Measurements from ENCODE around the gene ALX4. TPM values are rescaled to one million over a fixed set of nuclear protein-coding genes. Genes with fewer than 3 reads are reported as not detected.

Gene ALX4
- total and polyA plus RNA-seq, 9 of the 15 experiments (the other 6 are each of a cell fraction or from before 2014, with no cell fraction given): 0.07 to 1.2 (median 0.33) TPM

GRCh38 chr11:44269369-44270351 lies 40.3 kb downstream of the ALX4 start (continued):
- TF ChIP-seq PPARD (CRISPR knock-in tag; IDR thresholded peaks at IDR 0.05): no peak
- TF ChIP-seq ZNF512 (tag; IDR thresholded peaks at IDR 0.05): no peak
- no peak for TF ChIP-seq SNAPC5 (CRISPR knock-in tag; IDR thresholded peaks at IDR 0.05)
- no peak for TF ChIP-seq ZNF24 (IDR thresholded peaks at IDR 0.05)
- TF ChIP-seq ZBED1 (IDR thresholded peaks at IDR 0.05): peak; percentile 81; the same call in 1 of the 2 replicates
- TF ChIP-seq SUPT5H (IDR thresholded peaks at IDR 0.05): no peak
- TF ChIP-seq SMARCB1 (IDR thresholded peaks at IDR 0.05; ENCODE audit: insufficient read length, low read depth): no peak
- no peak for TF ChIP-seq RBM34 (IDR thresholded peaks at IDR 0.05; ENCODE audit: borderline replicate concordance, insufficient read depth, low read length)
- peak; percentile 89 for TF ChIP-seq PHB2 (IDR thresholded peaks at IDR 0.05; ENCODE audit: low read depth)
- no peak for TF ChIP-seq ADNP (tag; IDR thresholded peaks at IDR 0.05)
- peak; percentile 92 for TF ChIP-seq NBN (IDR thresholded peaks at IDR 0.05; ENCODE audit: low read depth)
- TF ChIP-seq IRF1 (CRISPR knock-in tag; IDR thresholded peaks at IDR 0.05; ENCODE audit: borderline replicate concordance): no peak
- no peak for TF ChIP-seq MCM2 (IDR thresholded peaks at IDR 0.05; ENCODE audit: low read depth)
- no peak for TF ChIP-seq HCFC1 (IDR thresholded peaks at IDR 0.05; ENCODE audit: low read depth, low read length)
- TF ChIP-seq GABPB1 (CRISPR knock-in tag; IDR thresholded peaks at IDR 0.05): no peak; the same call in 1 of the 2 replicates
- TF ChIP-seq XRCC3 (IDR thresholded peaks at IDR 0.05): no peak
- TF ChIP-seq BRD9 (IDR thresholded peaks at IDR 0.05; ENCODE audit: low read depth, partially characterized antibody): peak; percentile 82
- no peak for TF ChIP-seq GTF2B (IDR thresholded peaks at IDR 0.05; ENCODE audit: extremely low read depth, insufficient read length)
- TF ChIP-seq DACH1 (IDR thresholded peaks at IDR 0.05; ENCODE audit: partially characterized antibody): peak; percentile 49
- TF ChIP-seq YBX1 (IDR thresholded peaks at IDR 0.05): no peak
- no peak for TF ChIP-seq E2F1 (CRISPR knock-in tag; IDR thresholded peaks at IDR 0.05)
- peak; percentile 73 for TF ChIP-seq MYNN (IDR thresholded peaks at IDR 0.05)
- TF ChIP-seq MYNN (CRISPR knock-in tag; IDR thresholded peaks at IDR 0.05): no peak
- TF ChIP-seq CTBP1 (IDR thresholded peaks at IDR 0.05; ENCODE audit: borderline replicate concordance): peak; percentile 91
- no peak for TF ChIP-seq NCOA2 (IDR thresholded peaks at IDR 0.05; ENCODE audit: partially characterized antibody in 2 of 2)
- peak; percentile 96 for TF ChIP-seq TCF3 (CRISPR knock-in tag; IDR thresholded peaks at IDR 0.05)
- TF ChIP-seq NR4A1 (CRISPR knock-in tag; IDR thresholded peaks at IDR 0.05): no peak
- no peak for TF ChIP-seq NR4A1 (tag; IDR thresholded peaks at IDR 0.05)
